ENCODE results near the gene EBF4.

The EBF4 gene

GRCh38 chr20:2742934-2743559 lies 50.5 kb downstream of the EBF4 start:
- DNase-seq (ENCODE audit: low read depth in 2 of 2): peak; percentile 32 to 33

GRCh38 chr20:2745060-2745910 lies 52.7 kb downstream of the EBF4 start:
- DNase-seq (ENCODE audit: low read depth in 2 of 2): no peak

- no peak for DNase-seq (ENCODE audit: low read depth in 2 of 2)
Observed at GRCh38 chr20:2745936-2746635, 53.5 kb downstream of the EBF4 start.

- DNase-seq (ENCODE audit: low read depth in 2 of 2): no peak
Observed at GRCh38 chr20:2746636-2747265, 54.2 kb downstream of the EBF4 start.

- no peak for DNase-seq (ENCODE audit: low read depth in 2 of 2)
Observed at GRCh38 chr20:2747676-2748235, 55.2 kb downstream of the EBF4 start.

- no peak for DNase-seq (ENCODE audit: low read depth in 2 of 2)
Observed at GRCh38 chr20:2748551-2749342, 56.2 kb downstream of the EBF4 start.

GRCh38 chr20:2749343-2749950 lies 56.9 kb downstream of the EBF4 start:
- no peak for DNase-seq (ENCODE audit: low read depth in 2 of 2)

GRCh38 chr20:2749951-2750490 lies 57.4 kb downstream of the EBF4 start:
- DNase-seq (ENCODE audit: low read depth in 2 of 2): no peak

GRCh38 chr20:2750491-2751251 lies 58.1 kb downstream of the EBF4 start:
- DNase-seq (ENCODE audit: low read depth in 2 of 2): no peak

- no peak for DNase-seq (ENCODE audit: low read depth in 2 of 2)
Observed at GRCh38 chr20:2751347-2751877, 58.8 kb downstream of the EBF4 start.

GRCh38 chr20:2751878-2752566 lies 59.4 kb downstream of the EBF4 start:
- no peak for DNase-seq (ENCODE audit: low read depth in 2 of 2)

- DNase-seq (ENCODE audit: low read depth in 2 of 2): no peak
Observed at GRCh38 chr20:2752567-2753460, 60.2 kb downstream of the EBF4 start.

GRCh38 chr20:2753461-2754040 lies 61.0 kb downstream of the EBF4 start:
- no peak for DNase-seq (ENCODE audit: low read depth in 2 of 2)

GRCh38 chr20:2754424-2754823 lies 61.8 kb downstream of the EBF4 start:
- no peak for DNase-seq (ENCODE audit: low read depth in 2 of 2)

- DNase-seq (ENCODE audit: low read depth in 2 of 2): no peak
Observed at GRCh38 chr20:2755451-2756055, 63.0 kb downstream of the EBF4 start.

GRCh38 chr20:2756056-2756611 lies 63.6 kb downstream of the EBF4 start:
- no peak for DNase-seq (ENCODE audit: low read depth in 2 of 2)

GRCh38 chr20:2757001-2757400 lies 64.4 kb downstream of the EBF4 start:
- no peak for DNase-seq (ENCODE audit: low read depth in 2 of 2)
